GM19397 (cell line): ENCODE data around the gene B3GLCT.
"Not testable (repeated sequence)": the region's sequence is repeated elsewhere in the genome, so short reads cannot be mapped to it uniquely, and the experiment has no call there.

Experiments
- ATAC-seq: cut with Tn5 transposase; IDR thresholded peaks from one replicate; pipeline ENCODE4 v1.9.1; 2021; ENCODE audit warnings: mild to moderate bottlenecking, moderate library complexity; ENCODE audit not compliant: unreplicated experiment

Gene B3GLCT

DNA sequence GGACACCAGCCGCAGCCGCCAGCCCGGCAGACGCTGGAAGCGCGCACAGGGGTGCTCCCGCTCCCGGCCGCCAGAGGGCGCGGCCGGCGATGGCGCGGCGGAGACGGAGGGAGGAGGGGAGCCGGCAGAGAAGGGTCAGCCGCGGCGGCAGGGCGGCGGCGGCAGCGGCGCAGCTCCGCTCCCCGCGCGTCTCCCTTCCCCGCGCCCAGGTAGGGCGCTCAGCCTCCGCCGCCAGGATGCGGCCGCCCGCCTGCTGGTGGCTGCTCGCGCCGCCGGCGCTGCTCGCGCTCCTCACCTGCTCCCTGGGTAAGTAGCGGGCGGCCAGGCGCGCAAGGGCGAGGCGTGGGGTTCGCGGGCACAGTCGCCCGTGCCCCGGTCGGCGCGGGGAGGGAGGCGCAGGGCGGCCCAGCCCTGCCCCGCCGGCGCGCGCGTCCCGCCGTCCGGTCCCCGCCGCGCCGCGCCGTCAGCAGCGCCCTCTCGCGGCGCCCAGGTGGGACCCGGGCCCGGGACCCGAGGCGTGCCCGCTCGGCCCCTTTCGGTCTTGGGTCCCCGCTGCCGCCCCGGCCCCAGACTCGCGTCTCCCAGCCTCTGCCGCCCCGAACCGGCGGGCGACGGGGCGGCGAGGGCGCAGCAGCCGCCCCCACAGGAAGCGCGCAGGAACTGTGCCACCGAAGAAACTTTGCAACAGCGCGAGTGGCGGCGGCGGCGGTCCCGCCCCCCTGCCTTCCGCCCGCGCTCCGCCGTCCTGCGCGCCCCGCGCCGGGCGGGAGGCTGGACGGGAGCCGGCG lies at the start of gene B3GLCT:
TSS of gene B3GLCT (plus strand) at position 127 of the 788 bp plus-strand sequence. CDS start at position 237, 110 bp downstream.
- peak; percentile 86 for ATAC-seq

DNA sequence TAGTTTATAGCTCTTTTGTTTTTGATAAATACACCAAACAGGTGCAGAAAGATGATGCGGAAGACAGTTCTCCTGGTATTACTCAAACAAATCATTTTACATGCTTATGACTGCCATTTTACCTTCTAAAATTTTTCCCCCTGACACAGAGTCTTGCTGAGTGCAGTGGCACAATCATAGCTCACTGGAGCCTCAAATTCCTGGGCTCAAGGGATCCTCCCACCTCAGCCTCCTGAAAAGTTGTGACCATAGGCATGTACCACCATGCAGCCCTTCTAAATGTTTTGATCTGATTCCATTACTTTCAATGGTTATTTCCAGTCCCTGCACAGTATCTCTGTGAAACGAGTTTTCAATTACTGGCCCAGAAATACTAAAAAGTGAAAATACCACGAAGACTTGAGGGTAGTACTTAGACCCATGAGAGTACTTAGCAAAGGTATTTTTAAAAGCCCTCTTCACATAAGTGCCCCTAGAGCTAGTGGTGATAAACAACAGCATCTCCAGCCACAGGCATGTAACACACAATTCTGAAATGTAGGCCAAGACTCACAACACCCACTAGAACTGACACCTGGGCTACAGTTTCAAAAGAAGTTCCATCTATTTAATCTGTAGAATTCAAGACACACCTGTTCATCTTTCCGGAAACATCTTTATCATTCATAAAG lies 49.3 kb upstream of the B3GLCT start:
- no peak for ATAC-seq

DNA sequence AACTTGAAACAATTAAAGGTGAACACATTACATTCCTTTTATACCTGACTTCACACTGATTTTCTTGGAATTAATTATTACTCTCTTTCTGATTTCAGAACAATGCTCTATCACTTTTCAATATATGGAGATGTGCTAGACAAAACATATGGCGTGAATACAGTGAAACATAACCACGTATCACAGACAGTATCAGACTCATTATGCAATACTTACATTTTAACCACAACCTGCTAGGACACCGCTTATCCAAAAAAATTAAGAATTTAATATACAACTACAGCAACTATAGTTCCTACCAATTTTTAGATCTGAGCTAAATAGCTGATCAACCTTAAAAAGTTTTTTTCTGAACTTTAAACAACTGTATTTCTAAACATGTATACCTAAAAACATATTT lies 47.9 kb upstream of the B3GLCT start:
- no peak for ATAC-seq

DNA sequence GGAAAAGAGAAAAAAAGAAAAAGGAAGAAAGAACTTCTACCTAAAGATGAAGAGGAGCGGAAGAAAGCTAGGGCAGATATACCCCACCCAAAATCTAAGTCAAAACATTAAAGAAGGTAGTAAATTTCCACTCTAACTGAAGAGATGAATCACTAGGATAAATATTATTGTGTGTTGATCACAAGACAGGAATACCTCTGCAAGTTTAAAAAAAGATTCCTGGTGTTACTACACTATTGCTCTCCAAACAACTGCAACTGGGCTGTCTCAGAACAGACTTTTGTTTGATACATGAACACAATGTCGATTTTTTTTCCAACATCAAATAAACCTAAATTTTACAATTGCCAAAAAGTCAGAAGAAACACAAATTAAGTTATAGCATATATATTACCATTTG lies 44.8 kb upstream of the B3GLCT start:
- no peak for ATAC-seq

DNA sequence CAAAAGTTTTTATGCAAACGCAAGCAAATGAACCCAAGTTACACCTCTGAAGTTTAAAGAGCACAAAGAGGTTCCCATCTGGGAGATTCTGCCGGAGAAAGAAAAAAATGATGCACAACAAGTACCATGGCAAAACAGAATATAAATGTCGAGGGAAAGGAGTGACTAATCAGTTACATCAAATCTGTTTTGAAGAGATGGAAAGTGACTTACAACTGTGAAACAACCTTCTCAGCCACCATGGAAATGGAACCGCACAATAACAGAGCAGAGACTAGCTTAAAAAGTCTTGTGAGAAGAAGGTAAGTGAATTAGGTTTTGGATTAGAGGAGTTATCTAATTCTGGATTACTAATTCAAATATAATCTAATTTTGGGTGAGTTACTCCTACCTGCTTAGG lies 40.5 kb upstream of the B3GLCT start:
- ATAC-seq = no peak

DNA sequence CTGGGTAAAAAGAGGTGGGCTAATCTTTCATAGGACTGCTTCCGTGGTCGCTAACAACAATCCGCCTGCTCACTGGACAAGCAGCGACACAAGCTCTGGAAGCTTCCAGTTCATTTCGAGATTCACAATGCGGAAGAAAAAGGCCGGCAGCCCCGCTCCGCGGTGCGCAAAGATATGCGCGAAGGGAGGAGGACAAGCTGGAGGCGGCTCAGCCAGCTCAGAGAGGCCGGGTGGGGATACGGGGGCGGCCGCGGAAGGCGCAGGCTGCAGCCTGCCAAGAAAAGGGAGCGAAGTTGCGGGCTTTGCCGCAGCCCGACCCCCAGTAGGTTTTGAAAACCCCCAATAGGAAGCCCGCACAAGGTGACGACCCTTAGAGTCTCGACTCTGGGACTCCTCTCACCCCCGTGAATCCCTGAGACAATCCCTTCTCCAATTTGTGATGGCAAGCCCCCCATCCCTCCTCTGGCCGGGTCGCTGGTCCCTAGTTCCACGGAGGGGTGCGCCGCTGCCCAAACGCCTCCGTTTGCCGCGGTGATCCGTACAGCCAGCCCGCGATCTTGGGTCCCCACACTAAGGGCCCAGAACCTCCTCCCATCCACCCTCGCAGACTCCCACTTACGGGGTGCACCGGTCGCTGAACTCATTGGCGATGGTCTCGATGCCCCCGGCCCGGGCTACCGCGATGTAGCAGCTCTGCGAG lies 38.8 kb upstream of the B3GLCT start:
- peak; percentile 14 for ATAC-seq

DNA sequence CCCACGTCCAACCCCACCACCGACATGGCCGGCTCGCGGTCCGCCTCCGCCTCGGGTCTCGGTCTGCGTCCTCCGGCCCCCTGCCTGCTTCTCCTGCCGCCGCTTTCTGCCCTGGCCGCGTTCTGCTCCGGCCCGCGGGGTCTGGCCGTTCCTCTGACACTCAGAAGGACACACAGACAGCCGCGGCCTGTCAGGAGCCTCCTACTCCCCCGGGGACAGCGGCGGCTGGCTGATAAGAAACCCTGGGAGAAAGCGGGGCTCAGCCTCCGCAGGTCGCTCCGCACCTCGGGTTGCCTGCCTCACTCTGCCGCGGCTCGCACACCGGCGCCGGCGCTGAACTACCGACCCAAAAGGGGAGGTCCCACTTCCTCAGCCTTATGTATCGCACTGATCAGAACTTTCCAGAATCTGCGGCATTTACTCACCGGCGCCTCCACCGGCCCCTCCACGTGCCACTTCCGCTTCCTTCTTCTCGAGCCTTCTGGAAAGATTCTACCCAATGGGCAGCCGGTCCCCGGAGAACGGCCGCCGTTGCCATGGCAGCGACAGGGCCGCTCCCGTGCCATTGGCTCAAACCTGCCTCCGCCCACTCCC lies 38.1 kb upstream of the B3GLCT start, which contains the start of gene HSPH1:
TSS of gene HSPH1 (minus strand) at position 348 of the 594 bp plus-strand sequence. CDS start at position 26, 322 bp downstream.
- peak; percentile 88 for ATAC-seq

DNA sequence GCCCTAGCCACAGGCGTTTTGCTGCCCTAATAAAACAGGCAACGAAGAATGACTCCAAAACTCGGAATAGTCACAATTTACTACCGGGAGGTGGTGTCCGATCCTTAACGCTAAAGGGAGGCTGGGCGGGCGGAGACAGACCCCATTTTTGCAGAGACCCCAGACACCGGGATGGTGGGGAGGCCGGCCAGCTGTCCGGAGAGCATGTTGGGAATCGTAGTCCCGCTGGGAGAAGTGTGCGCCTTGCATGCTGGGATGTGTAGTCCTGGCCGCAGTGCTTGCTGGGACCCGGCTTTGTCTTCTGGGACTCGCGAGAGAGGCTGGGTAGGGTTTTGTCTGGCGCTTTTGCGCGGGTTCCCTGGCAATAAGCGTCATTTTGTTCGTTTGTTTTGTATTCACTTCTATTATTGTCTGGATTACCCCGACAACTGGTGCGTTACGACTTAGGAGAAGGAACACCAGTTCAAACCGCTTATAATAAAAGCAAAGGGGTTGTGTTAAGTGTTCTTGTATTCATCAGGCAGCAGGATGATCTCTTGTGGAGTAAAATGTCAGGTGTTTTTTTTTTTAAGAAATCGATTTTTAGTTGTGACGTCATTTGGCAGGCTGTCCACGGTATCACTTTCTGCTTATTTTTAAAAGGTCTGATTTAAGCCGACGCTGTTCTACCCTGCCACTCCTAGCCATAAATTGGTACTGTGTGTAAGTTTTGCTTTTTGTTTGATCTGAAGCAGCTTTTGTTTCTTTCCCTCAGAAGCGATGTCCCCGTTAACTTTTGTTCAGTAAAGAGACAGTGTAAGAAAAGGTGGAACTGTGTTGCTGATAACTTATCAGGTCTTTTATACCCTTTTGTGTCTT lies 37.4 kb upstream of the B3GLCT start:
- peak; percentile 84 for ATAC-seq

DNA sequence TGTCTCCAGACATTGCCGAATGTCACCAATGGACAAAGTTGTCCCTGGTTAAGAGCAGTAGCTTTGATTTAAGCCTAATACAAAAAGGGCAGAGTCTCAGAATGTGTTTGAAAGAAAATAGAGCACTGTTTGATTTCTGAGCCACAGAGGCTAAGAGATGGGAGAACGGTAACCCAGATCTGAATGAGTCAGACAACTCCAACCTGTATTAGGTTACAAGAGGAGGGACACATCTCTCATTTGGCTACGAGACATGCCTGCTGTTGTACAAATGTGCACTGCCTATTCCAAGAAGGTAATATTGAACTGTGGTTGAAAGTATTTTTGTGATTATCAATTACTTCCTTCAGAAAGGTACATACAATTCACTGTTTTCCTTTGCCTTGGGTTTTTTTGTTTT lies 33.2 kb upstream of the B3GLCT start:
- ATAC-seq = no peak

DNA sequence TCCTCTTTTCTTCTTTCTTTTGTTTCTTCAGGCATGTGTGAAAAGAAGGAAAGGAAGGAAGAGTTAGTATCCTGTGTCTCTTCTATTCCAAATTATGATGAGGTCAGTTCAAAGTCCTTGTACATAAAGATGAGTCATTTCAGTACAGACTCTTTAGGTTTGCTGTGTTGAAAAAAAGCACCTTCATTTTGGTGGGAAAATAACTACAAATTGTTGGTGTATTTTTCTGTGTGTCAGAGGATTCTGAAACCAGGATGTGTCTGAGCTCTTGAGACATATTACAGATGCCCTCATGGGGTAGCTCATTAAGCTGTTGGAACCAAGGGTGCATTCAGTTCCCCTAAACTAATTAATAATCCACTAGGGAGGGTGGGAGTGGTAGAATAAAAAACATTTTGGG lies 32.3 kb upstream of the B3GLCT start:
- ATAC-seq = no peak

DNA sequence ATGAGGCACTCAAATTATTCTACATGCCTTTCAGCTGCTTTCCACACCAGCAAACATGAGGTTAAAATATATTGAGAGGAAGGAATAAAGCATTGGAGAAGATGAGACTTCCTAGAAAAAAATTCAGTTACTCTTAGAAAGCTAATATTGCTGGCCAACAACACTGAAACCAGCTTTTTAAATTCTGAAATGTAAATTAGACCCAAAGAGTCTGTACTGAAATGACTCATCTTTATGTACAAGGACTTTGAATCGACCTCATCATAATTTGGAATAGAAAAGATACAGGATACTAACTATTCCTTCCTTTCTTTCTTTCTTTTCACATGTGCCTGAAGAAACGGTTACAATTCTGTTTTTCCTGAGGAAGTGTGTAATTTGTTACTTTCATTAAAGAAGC lies 31.6 kb upstream of the B3GLCT start:
- peak; percentile 51 for ATAC-seq

DNA sequence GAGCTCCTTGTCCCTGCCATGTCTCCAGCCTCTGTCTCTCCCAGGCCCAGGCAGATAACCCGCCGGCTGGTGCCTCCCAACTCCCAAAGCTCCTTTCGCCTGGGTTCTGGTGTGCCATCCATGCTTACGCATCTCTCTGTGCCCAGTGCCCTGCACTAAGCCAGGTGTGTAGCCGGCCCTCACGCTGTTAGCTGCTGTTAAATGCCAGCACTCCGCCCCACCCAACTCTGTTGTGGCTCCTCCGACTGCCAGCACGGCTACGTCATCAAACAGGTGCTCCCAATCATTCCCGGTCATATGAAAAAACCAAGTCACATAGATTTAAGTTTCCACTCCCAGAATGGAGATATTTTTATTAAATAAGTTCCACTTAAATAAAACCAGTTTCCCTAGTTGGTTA lies 31.0 kb upstream of the B3GLCT start:
- no peak for ATAC-seq

DNA sequence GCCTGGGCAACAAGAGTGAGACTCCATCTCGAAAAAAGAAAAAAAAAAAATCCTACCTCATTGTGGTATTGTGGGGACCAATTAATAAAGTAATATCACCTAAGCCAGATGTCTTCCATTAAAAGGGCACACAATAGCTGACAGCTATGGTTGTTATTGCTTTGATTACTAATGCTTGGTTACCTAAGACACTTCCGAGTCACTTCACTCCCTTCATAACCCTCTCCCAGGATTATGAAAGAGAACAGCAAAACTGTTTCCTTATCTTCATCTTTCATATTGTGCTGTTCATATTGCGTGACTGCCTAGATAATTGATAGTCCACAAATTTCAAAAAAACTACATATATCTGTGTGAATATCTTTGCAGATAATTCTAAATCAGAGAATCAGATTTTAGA lies 27.8 kb upstream of the B3GLCT start:
- ATAC-seq = no peak

DNA sequence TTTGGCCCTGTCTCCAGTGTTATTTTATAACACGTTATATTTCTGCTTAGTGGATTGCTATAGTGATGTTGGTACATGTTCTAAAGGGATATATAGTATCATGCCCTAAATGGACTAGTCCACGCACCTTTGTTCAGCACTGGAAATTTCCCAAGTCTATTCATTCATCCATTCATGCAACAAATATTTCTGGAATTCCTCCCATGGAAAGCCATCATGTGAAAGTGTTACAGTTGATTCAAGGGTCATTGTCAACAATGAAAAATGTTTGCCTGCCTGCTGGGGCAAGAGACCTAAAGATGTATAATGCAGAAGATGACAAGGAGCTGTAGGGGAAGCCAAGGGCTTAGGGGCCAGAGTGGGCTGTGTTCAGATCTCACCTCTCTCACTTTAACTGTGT lies 27.2 kb upstream of the B3GLCT start:
- ATAC-seq = no peak

DNA sequence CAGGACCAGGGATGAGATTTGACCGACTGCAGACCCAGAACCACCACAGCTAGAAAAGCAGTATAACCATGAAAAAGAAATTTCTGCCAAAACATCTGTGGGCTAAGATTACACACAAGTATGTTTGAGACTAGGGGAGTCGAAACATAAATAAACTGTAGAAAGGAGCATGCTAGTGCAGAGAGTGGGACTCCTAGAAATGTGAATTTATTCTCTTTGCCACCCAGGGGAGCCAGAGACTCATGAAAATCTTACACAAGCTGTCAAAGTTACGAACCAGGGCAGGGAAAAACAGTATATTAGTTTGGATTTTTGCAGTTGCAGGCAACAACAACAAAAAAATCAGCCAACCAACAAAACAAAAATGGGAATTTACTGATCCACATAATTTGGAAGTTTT lies 25.8 kb upstream of the B3GLCT start:
- ATAC-seq = no peak

DNA sequence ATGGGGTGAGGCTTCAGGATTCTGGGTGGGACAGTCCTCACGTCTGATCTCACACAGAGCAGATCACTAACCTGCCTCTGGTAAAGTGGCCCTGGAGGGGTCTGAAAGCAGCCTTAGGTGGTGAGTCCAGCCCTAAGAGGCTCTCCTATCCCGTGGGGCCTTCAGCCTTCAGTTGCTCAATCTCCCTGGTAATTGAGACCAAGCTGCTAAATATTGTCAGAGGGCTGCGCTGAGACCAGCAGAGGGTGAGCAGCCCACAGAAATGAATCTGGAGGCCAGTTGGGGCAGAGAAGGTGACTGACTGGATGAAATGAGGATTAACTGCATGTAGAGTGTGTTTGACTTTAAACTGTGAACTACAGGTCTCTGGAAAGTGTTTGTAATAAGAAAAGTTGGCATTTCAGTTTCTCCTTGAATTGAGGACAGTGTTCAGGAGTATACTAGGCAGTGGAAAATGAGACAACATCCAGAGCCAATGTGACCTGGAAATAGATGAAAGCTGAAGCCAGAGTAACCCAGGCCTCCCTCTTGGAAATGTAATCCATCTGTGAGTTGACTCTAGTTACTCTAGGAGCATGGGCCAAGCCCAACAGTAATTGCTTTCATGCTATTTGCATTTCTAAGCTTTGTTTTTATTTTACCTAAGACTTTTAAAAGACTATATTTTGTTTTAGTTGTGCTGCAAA lies 23.8 kb upstream of the B3GLCT start:
- ATAC-seq = no peak

DNA sequence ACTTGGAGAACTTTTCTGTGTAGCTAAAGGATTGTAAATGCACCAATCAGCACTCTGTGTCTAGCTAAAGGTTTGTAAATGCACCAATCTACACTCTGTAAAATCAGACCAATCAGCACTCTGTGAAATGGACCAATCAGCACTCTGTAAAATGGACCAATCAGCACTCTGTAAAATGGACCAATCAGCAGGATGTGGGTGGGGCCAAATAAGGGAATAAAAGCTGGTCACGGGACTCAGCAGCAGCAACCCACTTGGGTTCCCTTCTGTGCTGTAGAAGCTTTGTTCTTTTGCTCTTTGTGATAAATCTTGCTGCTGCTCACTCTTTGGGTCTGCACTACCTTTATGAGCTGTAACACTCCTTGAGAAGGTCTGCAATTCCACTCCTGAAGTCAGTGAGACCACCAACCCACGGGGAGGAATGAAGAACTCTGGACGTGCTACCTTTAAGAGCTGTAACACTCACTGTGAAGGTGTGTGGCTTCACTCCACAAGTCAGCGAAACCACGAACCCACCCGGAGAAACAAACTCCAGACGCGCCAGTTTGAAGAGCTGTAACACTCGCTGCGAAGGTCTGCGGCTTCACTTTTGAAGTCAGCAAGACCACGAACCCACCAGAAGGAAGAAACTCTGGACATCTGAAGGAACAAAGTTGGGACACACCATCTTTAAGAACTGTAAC lies 21.8 kb upstream of the B3GLCT start:
- ATAC-seq = not testable (repeated sequence)

DNA sequence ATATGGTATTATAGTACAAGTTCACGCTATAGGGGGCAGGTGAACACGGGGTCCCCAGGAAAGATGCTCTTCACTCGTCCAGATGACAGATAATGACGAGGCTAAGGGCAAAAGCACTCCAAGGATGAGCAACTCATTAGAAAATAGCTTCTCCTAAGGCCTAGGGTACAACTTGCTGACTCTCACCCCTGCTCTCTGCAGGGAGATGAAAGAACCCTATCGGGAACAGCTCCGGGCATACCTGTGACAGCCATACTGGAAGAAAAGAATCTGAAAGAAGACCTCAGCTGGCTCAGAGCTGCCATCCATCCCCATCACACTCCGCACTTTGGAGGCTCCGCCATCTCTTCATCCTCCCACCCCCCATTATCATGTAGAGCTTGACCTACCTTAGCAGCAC lies 20.5 kb upstream of the B3GLCT start:
- no peak for ATAC-seq

DNA sequence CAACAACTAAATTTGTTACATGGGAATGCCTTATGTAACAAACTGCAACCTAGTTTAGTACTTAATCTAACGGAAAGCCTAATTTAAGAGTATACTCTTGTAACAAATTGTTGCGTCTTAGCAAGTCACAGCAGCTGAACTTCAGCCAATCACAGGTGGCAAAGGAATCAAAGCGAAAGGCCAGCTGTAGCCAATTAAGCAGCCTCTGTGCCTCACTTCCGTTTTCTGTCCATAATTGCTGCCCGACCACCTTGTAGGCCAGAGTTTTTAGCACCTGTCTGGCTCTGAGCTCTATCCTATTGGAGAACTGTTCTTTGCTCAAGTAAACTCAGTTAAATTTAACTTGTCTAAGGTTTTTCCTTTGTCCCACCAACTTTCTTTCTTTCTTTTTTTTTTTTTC lies 20.0 kb upstream of the B3GLCT start:
- ATAC-seq = no peak
